ENCODE data around the gene CLDN15. TPM values are rescaled to one million over a fixed set of nuclear protein-coding genes. Genes with fewer than 3 reads are reported as not detected.

Gene CLDN15
- total and polyA plus RNA-seq, 2 donors from 2014 or later, result 11.9 to 13.3 TPM

- no peak for FAIRE-seq
- no peak overlapping the region for H3K4me3 ChIP-seq (ENCODE audit: low read length in 3 of 3)
Observed at GRCh38 chr7:101248276-101248675, 10.7 kb upstream of the CLDN15 start.

DNA sequence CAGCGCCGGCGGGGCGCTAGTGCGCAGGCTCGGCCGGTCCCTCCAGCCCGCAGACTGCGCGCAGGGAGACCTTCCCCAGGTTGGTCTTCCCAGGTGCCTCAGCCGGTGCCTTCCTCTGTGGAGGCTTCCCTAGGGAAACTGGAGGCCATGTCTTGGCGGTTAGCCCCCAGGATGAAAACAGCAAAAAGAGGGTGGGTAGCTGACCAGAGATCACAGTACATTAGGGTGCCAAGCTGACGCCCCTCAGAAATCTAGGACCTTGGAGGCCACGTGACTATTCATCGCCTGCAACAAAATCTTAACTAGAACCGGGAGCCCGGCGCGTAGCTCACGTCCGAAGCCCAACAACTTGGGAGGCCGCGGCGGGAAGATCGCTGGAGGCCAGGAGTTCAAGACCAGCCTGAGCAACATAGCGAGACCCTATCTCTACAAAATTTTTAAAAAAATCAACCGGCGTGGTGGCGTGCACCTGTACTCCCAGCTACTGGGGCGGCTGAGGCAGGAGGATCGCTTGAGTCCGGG, 7.6 kb upstream of the CLDN15 start:
- TF ChIP-seq CTCF (IDR thresholded peaks at IDR 0.05; ENCODE audit: borderline replicate concordance, extremely low read depth, insufficient read depth), result no peak
- Histone ChIP-seq H3K4me3 (ENCODE audit: low read length in 3 of 3) (peak overlapping the region; percentile 86 to 99 (median 88)), H3K27me3 (ENCODE audit: control insufficient read depth, insufficient read depth, low read length) (no peaks in the 10 kb centered on the region), H3K4me1 (ENCODE audit: control insufficient read depth in 2 of 3, insufficient read depth in 2 of 3, low read depth in 1 of 3, low read length in 3 of 3) (peaks cover 0 to 17% (median 12%) of the 10 kb centered on the region in 3 donors), H3K9ac (ENCODE audit: low read length in 3 of 3) (peak overlapping the region; percentile 43 to 90 (median 55)), H3K9me3 (ENCODE audit: control insufficient read depth in 2 of 3, insufficient read depth in 1 of 3, low read length in 3 of 3) (no peaks in the 10 kb centered on the region), H3K27ac (ENCODE audit: low read depth in 2 of 2, low read length in 2 of 2) (peak overlapping the region; percentile 98 to 100), H3K36me3 (ENCODE audit: control insufficient read depth in 2 of 3, insufficient read depth in 3 of 3, low read length in 3 of 3) (peaks cover 0 to 3% (median 0%) of the 10 kb centered on the region in 3 donors)
- FAIRE-seq (no peak), DNase-seq (no peak)
- intact Hi-C loops (cut with DNase I), result no loop called here

More at GRCh38 chr7:101248276-101248675, 10.7 kb upstream of the CLDN15 start:
- Histone ChIP-seq H3K27ac (ENCODE audit: low read depth in 2 of 2, low read length in 2 of 2) (no peak overlapping the region), H3K9me3 (ENCODE audit: control insufficient read depth in 2 of 3, insufficient read depth in 1 of 3, low read length in 3 of 3) (no peaks in the 10 kb centered on the region), H3K27me3 (ENCODE audit: control insufficient read depth, insufficient read depth, low read length) (no peaks in the 10 kb centered on the region), H3K36me3 (ENCODE audit: control insufficient read depth in 2 of 3, insufficient read depth in 3 of 3, low read length in 3 of 3) (no peaks in the 10 kb centered on the region), H3K9ac (ENCODE audit: low read length in 3 of 3) (no peak overlapping the region), H3K4me1 (ENCODE audit: control insufficient read depth in 2 of 3, insufficient read depth in 2 of 3, low read depth in 1 of 3, low read length in 3 of 3) (peaks cover 2 to 17% (median 16%) of the 10 kb centered on the region in 3 donors)
- no peak for TF ChIP-seq CTCF (IDR thresholded peaks at IDR 0.05; ENCODE audit: borderline replicate concordance, extremely low read depth, insufficient read depth)
- DNase-seq, result no peak
- intact Hi-C loops (cut with DNase I), result no loop called here

DNA sequence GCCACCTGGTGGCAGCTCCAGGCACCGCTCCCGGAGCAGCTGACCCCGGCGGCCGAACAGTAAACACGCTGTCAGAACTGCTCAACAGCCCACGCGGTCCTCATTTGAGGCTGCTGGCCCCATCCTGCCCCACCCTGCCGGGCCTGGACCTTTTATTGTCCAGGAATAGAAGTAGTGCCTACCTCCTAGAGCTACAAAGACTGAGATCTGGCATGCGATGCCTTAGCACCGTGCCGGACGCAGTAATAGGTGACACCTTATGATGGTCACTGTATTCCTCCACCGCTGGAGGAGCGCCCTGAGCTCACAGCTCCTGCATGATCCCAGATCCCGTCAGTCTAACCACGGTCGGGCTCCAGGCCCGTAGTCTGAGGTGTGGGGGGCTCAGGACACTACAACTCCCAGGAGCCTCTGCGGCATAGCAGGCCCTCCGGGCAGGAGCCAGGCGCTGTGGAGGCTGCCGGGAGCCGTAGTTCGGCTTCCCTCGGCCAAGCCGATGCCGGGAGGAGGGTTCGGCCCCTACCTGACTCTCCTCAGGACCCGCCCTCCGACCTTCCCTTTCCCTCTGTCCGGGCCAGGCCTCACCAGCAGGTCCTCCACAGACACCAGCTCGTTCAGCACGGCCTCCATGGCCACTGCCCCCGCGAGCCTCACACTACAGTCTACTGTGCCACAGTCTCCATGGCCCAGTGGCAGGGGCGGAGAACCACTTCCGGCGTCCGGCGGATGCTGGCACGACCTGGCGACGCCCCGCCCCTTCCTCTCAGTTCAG, 7.0 kb upstream of the CLDN15 start, which contains the start of gene FIS1:
FIS1 (minus strand) TSS at position 707 of the 772 bp plus-strand sequence; CDS start at position 630, 77 bp downstream.
- Histone ChIP-seq H3K27me3 (ENCODE audit: control insufficient read depth, insufficient read depth, low read length) (no peaks in the 10 kb centered on the region), H3K4me1 (ENCODE audit: control insufficient read depth in 2 of 3, insufficient read depth in 2 of 3, low read depth in 1 of 3, low read length in 3 of 3) (peaks cover 0 to 17% (median 12%) of the 10 kb centered on the region in 3 donors), H3K27ac (ENCODE audit: low read depth in 2 of 2, low read length in 2 of 2) (peak within 1 kb of the TSS; percentile 98 to 100), H3K4me3 (ENCODE audit: low read length in 3 of 3) (peak within 1 kb of the TSS; percentile 86 to 99 (median 88)), H3K9ac (ENCODE audit: low read length in 3 of 3) (peak within 1 kb of the TSS; percentile 85 to 91 (median 90)), H3K9me3 (ENCODE audit: control insufficient read depth in 2 of 3, insufficient read depth in 1 of 3, low read length in 3 of 3) (no peaks in the 10 kb centered on the region), H3K36me3 (ENCODE audit: control insufficient read depth in 2 of 3, insufficient read depth in 3 of 3, low read length in 3 of 3) (peaks cover 0 to 3% (median 0%) of the 10 kb centered on the region in 3 donors)
- DNase-seq, result peak; percentile 94 to 98 (median 96)
- FAIRE-seq, result no peak
- intact Hi-C loops (cut with DNase I), result no loop called here
- peak; percentile 84 for TF ChIP-seq CTCF (IDR thresholded peaks at IDR 0.05; ENCODE audit: borderline replicate concordance, extremely low read depth, insufficient read depth)
